Heart right ventricle (tissue), 16 donors: ENCODE measurements around the gene NALCN. TPM values are rescaled to one million over a fixed set of nuclear protein-coding genes. Genes with fewer than 3 reads are reported as not detected.

Experiments
- ATAC-seq, 8 donors: fragments of 200-7000 bp; cut with Tn5 transposase; one replicate each; pipeline ENCODE4 v1.9.1; 2020; ENCODE audit warnings: mild to moderate bottlenecking in 8 of 8, moderate library complexity in 8 of 8, moderate number of reproducible peaks in 1 of 8
- DNase-seq, 2 donors: peaks; one replicate each; pipeline ENCODE4 v3.0.0-alpha.2; 2020
- H3K27ac ChIP-seq, 10 donors: fragments of 200-600 bp; sonication (generic) in 2 of 10; one replicate each; pipeline versions ENCODE4 v1.5.0 to v1.8.0; 2020 to 2022; ENCODE audit warnings: mild to moderate bottlenecking in 3 of 10
- H3K27me3 ChIP-seq, 7 donors: fragments of 200-600 bp; one replicate each; pipeline ENCODE4 v1.8.0; 2021 to 2022; ENCODE audit warnings: mild to moderate bottlenecking in 2 of 7
- H3K36me3 ChIP-seq, 9 donors: fragments of 200-600 bp; sonication (generic) in 1 of 9; one replicate each; pipeline versions ENCODE4 v1.5.0 to v1.8.0; 2020 to 2022; ENCODE audit warnings: mild to moderate bottlenecking in 2 of 9
- H3K4me1 ChIP-seq, 9 donors: fragments of 200-600 bp; sonication (generic) in 1 of 9; one replicate each; pipeline versions ENCODE4 v1.5.0 to v1.8.0; 2020 to 2022; ENCODE audit warnings: mild to moderate bottlenecking in 4 of 9
- H3K4me3 ChIP-seq, 10 donors: fragments of 200-600 bp; sonication (generic) in 2 of 10; one replicate each; pipeline versions ENCODE4 v1.5.0 to v1.8.0; 2020 to 2022; ENCODE audit warnings: mild to moderate bottlenecking in 7 of 10, moderate library complexity in 2 of 10
- H3K9me3 ChIP-seq, 11 donors: fragments of 200-600 bp in 10 of 11; sonication (generic) in 2 of 11; one replicate each; pipeline versions ENCODE4 v1.5.0 to v1.8.0; 2013 to 2022; ENCODE audit warnings: mild to moderate bottlenecking in 2 of 11, control low read depth in 1 of 11, moderate library complexity in 1 of 11
- CTCF ChIP-seq, 9 donors: fragments of 200-600 bp; sonication (generic) in 2 of 9; IDR thresholded peaks; one replicate each; pipeline versions ENCODE4 v1.5.0 to v1.8.0; 2021 to 2022; ENCODE audit warnings: antibody characterized with exemption in 9 of 9, mild to moderate bottlenecking in 5 of 9, moderate library complexity in 1 of 9
- WGBS, 2 donors: extraction: QIAGEN DNeasy Blood & Tissue Kit; methylation state at CpG; one replicate each; pipeline ENCODE4 v1.1.7; 2013; ENCODE audit warnings: inconsistent platforms in 1 of 2; 5-methylcytosine and 5-hydroxymethylcytosine counted together
- intact Hi-C, 10 donors: fragments of 100-400 bp; cut with DNase I; formaldehyde crosslinking; loops; one replicate each; pipeline versions ENCODE4 v1.11.1 to v1.14.2; 2022
- polyA plus RNA-seq, 2 donors: library from polyadenylated mRNA; stranded (reverse); fragments of 200-250 nt; gene quantifications; one replicate each; pipeline ENCODE4 v1.2.3, GENCODE V29; 2013
- total RNA-seq, 10 donors: library from RNA; stranded (reverse); fragmentation: NEBNext Ultra II Directional in 3 of 10; extraction: Animal tissue kit (Norgen Biotek cat#: 25700) in 3 of 10; gene quantifications; one replicate each; pipeline versions ENCODE4 v1.2.1 to v1.2.4, GENCODE V29; 2021 to 2023
- donor health status: Arrhythmogenic right ventricular cardiomyopathy.
- donor health status: ischemic (EF 13 %, LVEDD 7.1; RV severe dilation, severe dysfunction).
- donor health status: healthy with polysubstance abuse.
- donor health status: DM: no; HTN: yes; CAD: no.
- donor health status: DM: no; HTN: no; CAD: no.
- donor health status: ischemic (EF 25% LVEDD 6.9; RV normal size, moderate dysfunction).
- donor health status: ischemic (EF 25% LVEDD 5.7; RV mildly dilated, moderate dysfunction).
- donor health status: healthy.
- donor health status: DM: yes; HTN: yes; CAD: no.
- donor health status: Ischemic cardiomyopathy.
- donor health status: ischemic (EF 35%, LVEDD 5.7; RV mildly dilated, moderate dysfunction).
- donor health status: nonischemic (EF 11% LVEDD 7.7; RV severe dilation, severe dysfunction).
- donor health status: DM: yes; HTN: yes; CAD: no.
- donor health status: PGD.
- donor health status: ischemic (EF 29% LVEDD 5.4; RV normal size, mild dysfunction).
- donor health status: nonischemic (EF 23%, LVEDD 6.1; RV moderate dilation, normal function).

NALCN gene
- total and polyA plus RNA-seq, 12 donors: 0.01 to 9.3 (median 7.8) TPM

- 69 to 73% methylated on average over 2 of the region's 2 CpGs for WGBS, 2 donors
- DNase-seq: no peak
- Histone ChIP-seq H3K36me3 (no peaks in the 10 kb centered on the region), H3K4me3 (no peak overlapping the region), H3K9me3 (no peaks in the 10 kb centered on the region), H3K27me3 (no peaks in the 10 kb centered on the region), H3K27ac (no peak overlapping the region), H3K4me1 (no peaks in the 10 kb centered on the region)
- TF ChIP-seq CTCF (IDR thresholded peaks at IDR 0.05): no peak
- intact Hi-C loops: no loop called here
- ATAC-seq: no peak
Observed at GRCh38 chr13:101007245-101007644, 409.1 kb downstream of the NALCN start.

Other genes starting within 250 kb of the NALCN start
- gene ITGBL1, start 36.2 kb upstream of the NALCN start, total RNA-seq: 10 to 100 TPM in 1 of 10 donors, 1 to 10 TPM in 9; 1.8 to 11.9 (median 4.3) TPM
- gene ITGBL1, start 36.2 kb upstream of the NALCN start, polyA plus RNA-seq: 1 to 10 TPM in 1 of 2 donors, under 1 TPM in 1; 0.78 to 6.7 TPM